GM20000 (cell line): Measurements from ENCODE around the gene ALDH1L2.
"Not testable (repeated sequence)": the region's sequence is repeated elsewhere in the genome, so short reads cannot be mapped to it uniquely, and the experiment has no call there.

Experiments used
- DNase-seq: peaks from one replicate; pipeline ENCODE4 v3.0.0; 2012; ENCODE audit warnings: low spot score
- CTCF ChIP-seq: IDR thresholded peaks from 2 replicates; pipeline ENCODE4 v1.5.1; 2012; ENCODE audit warnings: mild to moderate bottlenecking, control low read depth; ENCODE audit errors: extremely low read depth, missing control alignments

ALDH1L2 gene

GRCh38 chr12:105099356-105099755 lies 15.1 kb upstream of the ALDH1L2 start:
- no peak for DNase-seq

GRCh38 chr12:105095338-105095737 lies 11.1 kb upstream of the ALDH1L2 start:
- DNase-seq, result not testable (repeated sequence)

More at GRCh38 chr12:105099356-105099755, 15.1 kb upstream of the ALDH1L2 start:
- no peak for TF ChIP-seq CTCF

GRCh38 chr12:105092336-105092735 lies 8.1 kb upstream of the ALDH1L2 start:
- no peak for DNase-seq
- TF ChIP-seq CTCF, result no peak

GRCh38 chr12:105091476-105092206 lies 7.4 kb upstream of the ALDH1L2 start:
- TF ChIP-seq CTCF, result no peak
- no peak for DNase-seq

GRCh38 chr12:105090361-105090760 lies 6.1 kb upstream of the ALDH1L2 start:
- DNase-seq, result no peak
- no peak for TF ChIP-seq CTCF

- no peak for TF ChIP-seq CTCF
- no peak for DNase-seq
Observed at GRCh38 chr12:105089817-105090216, 5.6 kb upstream of the ALDH1L2 start.

- TF ChIP-seq CTCF, result no peak
- DNase-seq, result no peak
Observed at GRCh38 chr12:105085501-105085900, 1.2 kb upstream of the ALDH1L2 start.

GRCh38 chr12:105083551-105084105 lies 630 bp downstream of the ALDH1L2 start:
- TF ChIP-seq CTCF, result no peak
- DNase-seq, result no peak
